ENCODE measurements around the gene ANKRD6. TPM values are rescaled to one million over a fixed set of nuclear protein-coding genes. Genes with fewer than 3 reads are reported as not detected.

ANKRD6 gene
- total RNA-seq, 1 donor from 2014 or later, result 52.7 TPM

DNA sequence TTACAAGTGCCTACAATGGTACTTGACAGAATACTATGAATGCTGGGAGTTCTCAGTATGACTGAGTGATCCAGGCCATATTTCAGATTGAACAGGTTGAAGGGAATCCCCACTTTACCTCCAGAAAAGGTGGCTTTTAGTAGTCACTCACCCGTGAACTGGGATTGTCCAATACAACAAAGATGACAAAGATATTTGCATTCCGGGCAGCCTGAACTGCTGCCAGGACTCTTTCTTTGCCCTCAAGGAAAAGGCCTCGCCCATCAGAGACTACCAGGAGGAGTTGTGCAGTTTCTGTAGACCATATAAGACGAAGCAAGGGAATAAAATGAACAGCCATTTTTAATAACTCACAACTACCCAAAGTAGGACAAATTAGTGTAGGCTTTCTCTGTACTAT is 211.9 kb downstream of the ANKRD6 start:
- DNase-seq (ENCODE audit: low spot score), result no peak

DNA sequence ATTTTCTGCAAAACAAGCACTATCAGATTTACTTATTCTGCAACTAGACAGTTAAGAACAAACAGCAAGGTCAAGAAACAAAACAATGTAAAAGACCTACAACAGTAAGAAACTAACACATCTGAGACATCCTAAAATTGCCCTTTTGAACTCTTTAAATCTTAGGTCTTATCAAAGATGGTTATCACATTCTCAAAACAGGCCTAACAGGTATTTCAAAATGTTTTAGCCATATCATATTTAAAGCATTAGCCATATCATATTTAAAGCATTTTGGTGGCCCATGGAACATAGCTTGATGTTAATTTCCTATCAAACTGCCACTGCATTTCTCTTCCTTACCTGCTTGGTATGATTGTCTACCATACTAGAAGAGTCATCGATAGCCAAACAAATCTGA is 216.7 kb downstream of the ANKRD6 start:
- DNase-seq (ENCODE audit: low spot score), result no peak

- DNase-seq (ENCODE audit: low spot score), result no peak
Observed at GRCh38 chr6:89650579-89650978, 217.6 kb downstream of the ANKRD6 start.

GRCh38 chr6:89655122-89655521 is 222.2 kb downstream of the ANKRD6 start:
- no peak for DNase-seq (ENCODE audit: low spot score)

- DNase-seq (ENCODE audit: low spot score), result no peak
Observed at GRCh38 chr6:89657445-89658158, 224.7 kb downstream of the ANKRD6 start.

DNA sequence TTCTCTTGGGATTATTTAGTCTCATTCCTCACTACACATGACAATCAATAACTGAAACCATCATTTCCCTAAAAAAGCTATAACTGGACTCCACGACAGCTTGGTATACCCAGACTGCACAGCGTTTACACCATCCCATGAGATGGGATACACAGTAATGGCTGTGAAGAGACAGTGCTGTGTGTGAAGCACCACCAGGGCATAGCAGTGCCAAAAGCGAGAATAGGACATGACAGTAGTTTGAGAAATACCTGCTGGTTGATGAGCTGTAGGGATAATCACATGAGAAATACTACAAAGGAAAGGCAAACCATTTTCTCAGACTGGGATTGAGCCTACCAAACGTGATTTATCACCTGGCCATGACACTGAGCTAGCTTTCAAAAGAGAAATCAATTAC is 228.0 kb downstream of the ANKRD6 start:
- DNase-seq (ENCODE audit: low spot score), result no peak

GRCh38 chr6:89661559-89661958 is 228.6 kb downstream of the ANKRD6 start:
- DNase-seq (ENCODE audit: low spot score), result no peak

DNA sequence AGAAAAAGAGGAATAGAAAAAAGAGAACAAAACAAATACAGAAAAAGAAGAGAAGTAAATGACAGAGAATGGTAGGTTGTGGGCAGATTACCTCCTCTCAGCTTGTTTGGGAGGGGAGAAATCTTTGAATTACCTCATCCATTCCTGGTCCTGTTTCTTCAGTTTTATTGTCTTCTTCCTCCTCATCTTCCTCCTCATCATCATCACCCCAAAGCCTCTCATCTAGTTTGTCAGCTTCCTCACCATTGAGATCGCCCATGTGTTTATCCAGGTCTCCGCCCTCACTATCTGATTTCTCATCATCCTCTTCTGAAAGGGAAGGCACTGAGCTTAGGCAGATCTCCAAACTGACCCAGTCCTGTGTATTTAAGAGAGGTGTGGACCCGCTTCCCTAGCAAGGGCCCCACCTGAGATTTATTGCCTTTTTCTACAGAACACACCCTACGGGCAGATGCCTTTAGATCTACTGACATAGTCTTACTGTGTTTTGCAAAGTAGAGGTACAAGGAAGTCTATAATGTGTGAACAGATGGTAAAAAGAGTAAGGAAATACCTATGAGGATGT is 229.8 kb downstream of the ANKRD6 start:
- DNase-seq (ENCODE audit: low spot score), result peak; percentile 19

DNA sequence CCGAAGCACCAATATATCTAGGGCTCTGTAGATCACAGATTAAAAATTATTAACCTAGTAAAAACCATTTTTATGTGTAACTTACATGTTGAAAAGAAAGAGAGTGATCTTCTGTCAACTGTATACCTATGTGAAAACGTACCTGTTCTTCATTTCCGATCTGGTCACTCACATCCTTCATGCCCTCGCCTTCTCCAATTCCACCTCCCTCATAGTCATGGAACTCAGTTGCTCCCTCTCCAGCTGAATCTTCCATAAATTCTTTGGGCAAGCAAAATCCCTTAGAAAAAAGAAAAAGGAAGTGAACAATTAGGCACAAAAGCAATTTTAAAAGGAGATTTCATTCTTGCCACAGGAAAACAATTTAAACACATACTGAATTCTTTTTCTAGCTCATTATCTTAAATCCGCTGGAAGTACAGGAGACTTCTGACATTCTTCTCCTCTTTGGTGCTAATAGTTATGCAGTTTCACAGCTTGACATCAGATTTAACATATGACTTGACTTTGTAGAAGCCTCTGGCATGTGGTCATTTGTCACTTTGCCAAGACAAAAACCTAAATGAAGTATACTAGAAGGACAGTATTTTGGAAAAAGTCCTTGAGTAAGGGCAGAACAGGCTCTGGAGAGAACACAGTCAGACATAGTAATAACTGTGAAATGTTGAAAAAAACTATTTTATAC is 235.1 kb downstream of the ANKRD6 start:
- DNase-seq (ENCODE audit: low spot score), result no peak

- no peak for DNase-seq (ENCODE audit: low spot score)
Observed at GRCh38 chr6:89669002-89669401, 236.1 kb downstream of the ANKRD6 start.

DNA sequence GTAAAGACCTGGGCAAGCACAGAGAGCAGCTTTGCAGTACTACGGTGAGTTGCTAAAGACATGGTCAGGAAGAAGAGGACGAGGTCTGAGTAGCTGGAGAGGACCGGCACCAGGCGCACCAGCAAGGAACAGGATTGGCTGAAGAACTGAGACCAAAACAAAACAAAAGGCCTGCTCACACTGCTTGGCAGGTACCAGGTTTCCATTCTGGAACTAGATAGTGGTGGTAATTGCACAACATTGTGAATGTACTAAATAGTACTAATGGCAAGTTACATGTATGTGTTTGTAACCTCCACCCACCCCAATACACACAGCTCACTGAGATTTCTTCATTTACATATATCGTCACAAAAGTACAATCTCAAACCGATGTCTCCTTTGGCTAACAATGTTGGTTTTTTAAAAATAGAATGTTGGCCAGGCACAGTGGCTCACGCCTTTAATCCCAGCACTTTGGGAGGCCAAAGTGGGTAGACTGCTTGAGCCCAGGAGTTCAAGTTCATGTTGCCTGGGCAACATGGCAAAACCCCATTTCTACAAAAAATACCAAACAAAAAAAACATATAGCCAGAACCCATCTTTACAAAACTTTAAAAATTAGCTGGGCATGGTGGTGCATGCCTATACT is 238.1 kb downstream of the ANKRD6 start:
- no peak for DNase-seq (ENCODE audit: low spot score)

- peak; percentile 77 for DNase-seq (ENCODE audit: low spot score)
Observed at GRCh38 chr6:89675949-89676748, 243.2 kb downstream of the ANKRD6 start.

- no peak for DNase-seq (ENCODE audit: low spot score)
Observed at GRCh38 chr6:89678531-89678930, 245.6 kb downstream of the ANKRD6 start.

DNA sequence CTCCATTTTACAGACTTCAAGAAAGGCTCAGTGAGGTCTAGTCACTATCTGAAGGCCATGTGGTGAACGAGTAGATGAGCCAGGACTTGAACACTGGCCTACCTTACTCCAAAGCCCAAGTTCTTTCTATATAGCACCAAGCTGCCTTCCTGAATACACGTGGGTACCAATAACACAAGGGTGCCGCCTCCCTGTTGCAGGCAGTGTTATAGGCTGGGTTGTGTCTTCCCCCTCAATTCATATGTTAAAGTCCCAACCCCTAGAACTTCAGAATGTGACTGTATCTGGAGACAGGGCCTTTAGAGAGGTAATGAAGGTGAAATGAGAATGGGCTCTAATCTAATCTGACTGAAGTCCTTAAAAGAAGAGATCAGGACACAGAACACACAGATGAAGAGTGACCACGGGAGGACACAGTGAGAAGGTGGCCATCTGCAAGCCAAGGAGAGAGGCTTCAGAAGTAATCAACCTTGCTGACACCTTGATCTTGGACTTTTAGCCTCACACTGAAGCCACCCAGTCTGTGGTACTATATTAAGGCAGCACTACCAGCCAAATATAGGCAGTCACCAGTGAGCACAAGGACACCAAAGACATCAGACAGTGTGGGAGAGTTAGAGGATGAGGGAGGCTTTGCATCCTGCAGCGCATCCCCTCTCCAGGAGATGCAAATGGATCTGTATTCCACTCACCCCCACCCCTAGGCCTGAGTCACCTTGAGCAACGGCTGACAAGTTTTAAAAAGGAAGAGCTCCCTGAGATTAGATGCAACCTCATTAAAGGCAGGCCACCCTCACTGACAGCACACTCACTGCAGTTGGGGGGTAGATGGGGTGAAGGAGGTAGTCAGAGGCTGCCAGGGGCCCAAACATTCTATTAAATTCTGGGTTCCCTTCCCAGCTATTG is 246.5 kb downstream of the ANKRD6 start:
- DNase-seq (ENCODE audit: low spot score), result no peak

GRCh38 chr6:89680150-89680549 is 247.2 kb downstream of the ANKRD6 start:
- no peak for DNase-seq (ENCODE audit: low spot score)

GRCh38 chr6:89680551-89680950 is 247.6 kb downstream of the ANKRD6 start:
- DNase-seq (ENCODE audit: low spot score), result no peak

GRCh38 chr6:89681983-89682564 is 249.1 kb downstream of the ANKRD6 start:
- no peak for DNase-seq (ENCODE audit: low spot score)

GRCh38 chr6:89682991-89683390 is 250.0 kb downstream of the ANKRD6 start:
- DNase-seq (ENCODE audit: low spot score), result peak; percentile 49

Measured in umbilical cord (tissue), 2 donors.